Hematopoietic multipotent progenitor cell treated with erythropoietin and hydrocortisone succinate and interleukin-3 and kit ligand, for 15 days (in vitro differentiated cells): ENCODE results near the gene GLYR1.

Experiments used
- DNase-seq: peaks from one replicate; pipeline ENCODE4 v3.0.0-alpha.2; 2015; ENCODE audit warnings: low spot score

The GLYR1 gene

DNA sequence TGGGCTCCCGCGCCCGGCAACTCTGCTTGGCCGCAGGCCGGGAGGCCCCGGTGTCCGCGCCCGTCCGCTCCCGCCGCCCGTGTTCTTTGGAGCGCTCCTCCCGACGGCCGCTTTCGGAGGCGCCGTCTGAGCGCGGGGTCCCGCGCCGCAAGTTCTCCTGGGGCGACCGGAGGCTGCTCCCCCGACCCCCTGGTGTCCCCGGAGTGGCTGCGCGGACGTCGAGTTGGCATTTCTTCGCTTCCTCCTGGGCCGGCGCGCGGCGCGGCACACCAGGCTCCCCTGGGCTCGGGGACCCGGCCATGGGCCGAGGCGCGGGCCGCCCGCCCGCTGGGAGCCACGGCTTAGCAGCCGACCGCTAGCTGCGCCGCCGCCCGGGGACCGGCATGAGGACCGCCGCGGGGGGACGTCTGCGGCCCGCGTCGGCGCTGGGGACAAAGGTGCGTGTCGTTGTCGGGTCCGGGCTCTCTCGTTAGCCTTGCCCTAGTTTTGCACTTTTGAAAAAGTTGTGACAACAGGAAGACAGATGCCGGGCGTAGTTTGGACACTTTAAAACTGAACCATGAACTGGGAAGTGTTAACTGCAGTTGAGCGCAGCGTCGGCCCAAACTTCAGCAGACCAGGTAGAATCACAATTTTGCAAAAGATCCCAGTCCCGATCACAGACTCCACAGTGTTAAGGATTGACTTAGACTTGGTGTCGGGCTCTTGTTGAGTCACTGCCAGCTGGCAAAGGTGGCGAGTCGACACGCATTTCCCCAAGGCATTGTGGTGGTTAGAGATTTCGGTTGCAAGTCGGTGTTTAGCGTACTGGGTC, 893 bp upstream of the GLYR1 start:
- peak; percentile 72 for DNase-seq

DNA sequence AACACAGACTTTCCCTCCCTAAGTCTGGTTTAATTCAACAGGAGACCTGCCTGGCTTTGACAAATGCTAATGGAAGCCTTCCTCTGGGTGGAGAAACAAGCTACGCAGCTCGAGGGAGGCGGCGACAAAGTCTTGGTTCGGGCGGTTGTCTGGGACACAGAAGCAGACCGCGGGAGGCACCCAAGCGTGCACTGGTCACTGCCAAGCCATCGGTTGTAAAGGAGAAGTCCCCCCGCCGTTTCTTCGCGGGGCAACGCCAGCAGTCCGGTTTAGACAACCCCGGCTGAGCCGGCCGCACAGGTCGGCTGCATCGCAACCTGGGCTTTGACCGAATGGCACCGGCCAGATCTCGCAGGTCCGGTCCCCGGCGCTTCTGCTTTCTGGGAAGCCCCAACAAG, 586 bp downstream of the GLYR1 start:
- DNase-seq, result peak; percentile 59

DNA sequence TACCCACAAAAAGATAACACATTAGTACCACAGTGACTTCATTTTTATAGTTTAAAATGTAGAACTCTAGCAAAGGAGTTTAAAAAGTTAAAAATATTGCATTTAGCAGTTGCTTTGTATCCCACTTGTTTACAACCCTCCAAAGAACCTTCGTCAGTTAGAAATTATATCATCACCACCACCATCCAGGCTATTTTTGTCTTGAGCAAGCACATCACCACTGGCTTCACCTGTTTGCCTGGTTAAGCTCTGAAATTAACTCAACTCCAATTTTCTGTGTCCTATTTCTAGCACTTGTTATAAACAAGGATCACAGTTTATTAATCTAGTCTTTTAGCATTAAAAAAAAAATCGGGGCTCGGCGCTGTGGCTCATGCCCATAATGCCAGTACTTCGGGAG, 6.1 kb downstream of the GLYR1 start:
- DNase-seq, result no peak

DNA sequence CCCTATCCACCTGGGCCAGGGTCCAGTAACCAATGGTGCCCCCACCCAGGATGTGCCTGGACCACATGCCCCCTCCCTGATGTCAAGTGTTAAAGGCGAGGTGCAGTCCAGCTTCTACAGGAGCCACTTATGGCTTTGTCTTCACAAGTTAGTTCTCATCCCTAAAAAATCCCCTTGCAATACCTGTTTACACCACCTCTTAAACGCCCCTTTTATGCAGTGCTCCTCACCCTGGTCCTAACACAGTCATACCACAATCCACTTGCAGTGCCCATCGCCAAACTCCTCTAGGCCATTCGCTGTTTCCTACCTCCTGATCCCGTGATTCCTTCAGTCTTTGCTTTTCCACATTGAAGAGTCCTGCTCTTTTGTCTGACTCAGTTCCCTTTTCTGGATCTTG, 7.1 kb downstream of the GLYR1 start:
- DNase-seq, result no peak

DNA sequence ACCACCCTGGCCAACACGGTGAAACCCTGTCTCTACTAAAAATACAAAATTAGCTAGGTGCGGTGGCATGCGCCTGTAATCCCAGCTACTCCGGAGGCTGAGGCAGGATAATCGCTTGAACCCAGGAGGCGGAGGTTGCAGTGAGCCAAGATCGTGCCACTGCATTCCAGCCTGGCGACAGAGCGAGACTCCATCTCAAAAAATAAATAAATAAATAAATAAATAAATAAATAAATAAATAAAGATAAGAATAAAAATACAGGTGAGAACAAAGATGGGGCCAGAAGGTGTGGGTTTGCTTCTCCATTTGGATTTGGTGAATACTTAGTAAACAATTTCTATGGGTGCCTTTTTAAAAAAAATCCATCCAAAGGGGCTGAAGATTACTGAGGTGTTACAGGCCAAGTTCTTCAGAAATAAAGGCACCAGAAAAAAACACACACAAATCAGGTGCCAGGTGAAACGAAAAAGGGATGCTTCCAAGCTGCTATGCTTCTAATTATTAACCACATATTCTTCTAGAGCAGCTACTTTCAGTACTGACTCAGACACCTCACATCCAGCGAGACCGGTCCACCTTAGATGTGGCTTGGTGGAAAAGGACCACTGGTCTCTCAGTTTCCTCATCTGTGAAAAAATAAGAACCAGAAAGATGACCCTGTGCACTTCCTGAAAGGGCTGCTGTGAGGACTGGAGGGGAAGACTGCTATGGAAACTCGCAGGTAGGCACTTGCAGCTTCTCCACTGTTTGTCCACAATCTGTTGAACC, 9.2 kb downstream of the GLYR1 start:
- DNase-seq, result no peak

DNA sequence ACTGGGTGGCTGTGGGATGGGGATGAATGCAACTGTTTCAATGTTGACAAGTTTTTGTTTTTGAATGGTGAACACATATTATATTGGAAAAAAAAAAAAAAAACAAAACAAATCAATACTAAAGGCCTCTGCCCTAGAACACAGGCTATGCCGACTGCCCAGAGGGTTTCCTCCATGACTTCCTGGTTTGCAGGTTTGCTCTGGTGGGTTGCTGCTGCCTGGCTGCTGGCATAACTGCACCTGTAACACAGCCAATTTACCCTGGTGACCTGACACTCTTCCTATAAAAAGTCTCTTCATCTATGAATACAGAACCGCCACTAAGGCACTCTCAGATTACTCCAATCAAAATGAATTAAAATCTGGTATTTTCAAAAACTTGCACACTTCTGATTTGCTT, 10.4 kb downstream of the GLYR1 start:
- DNase-seq, result no peak

DNA sequence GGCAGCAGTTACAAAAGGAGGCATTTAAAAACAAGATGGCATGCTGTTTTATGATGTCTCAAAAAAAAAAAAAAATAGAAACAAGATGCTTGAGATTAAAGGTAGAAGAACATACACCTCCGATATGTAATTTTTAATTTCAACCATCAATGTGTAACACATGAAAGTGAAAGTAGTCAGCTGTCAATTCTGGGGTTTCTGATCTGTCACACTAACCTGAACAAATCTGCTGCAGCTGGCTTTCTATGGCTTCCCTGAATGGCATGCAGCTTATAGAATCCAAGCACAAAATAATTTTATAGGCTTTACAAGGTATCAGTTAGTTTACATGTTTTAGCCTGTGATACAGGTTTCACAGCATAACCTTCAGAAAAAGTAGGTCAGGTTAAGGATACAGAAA, 13.5 kb downstream of the GLYR1 start:
- DNase-seq, result peak; percentile 45

DNA sequence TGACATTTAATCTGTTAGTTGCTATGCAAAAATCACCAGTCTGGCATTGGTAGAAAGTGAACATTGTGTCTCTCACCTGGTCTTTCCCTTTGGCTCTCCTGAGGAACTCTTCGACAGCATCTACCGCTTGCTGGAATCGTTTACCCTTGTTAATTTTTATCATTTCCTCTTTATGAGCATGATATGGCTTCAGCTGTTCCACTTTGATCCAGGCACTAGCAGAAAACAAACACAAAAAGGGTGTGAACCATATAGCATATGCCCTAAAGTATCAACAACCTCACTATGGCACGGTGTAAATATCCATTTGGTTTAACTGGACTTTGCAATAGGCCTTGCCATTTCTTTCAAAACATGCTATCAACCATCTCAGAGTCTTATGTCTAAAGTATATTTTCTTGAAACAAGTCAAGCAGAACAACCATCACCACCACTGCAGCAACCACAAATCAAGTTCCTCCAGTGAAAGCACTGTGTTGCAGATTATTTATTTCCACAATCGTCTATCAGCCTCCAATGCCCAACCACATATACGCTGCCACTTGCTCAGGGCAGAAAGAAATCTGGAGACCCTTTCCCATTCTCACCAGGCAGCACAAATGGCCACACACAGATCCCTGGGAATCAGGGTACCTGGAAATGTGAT, 14.3 kb downstream of the GLYR1 start:
- no peak for DNase-seq

DNA sequence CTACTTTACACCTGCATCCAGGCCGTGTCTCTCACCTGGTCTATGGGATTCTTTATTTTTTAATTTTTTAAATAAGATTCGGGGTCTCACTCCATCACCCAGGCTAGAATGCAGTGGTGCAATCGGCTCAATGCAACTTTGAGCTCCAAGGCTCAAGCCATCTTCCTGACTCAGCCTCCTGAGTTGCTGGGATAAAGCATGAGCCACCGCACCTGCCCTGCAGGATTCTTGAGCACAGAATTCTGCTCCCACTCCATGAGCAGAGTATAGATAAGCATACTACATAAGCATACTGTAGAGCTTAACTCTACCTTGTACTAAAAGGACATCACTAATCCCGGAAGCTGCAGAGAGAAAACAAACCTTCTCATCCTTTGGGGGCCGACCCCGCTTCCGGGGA, 15.5 kb downstream of the GLYR1 start:
- DNase-seq, result no peak

DNA sequence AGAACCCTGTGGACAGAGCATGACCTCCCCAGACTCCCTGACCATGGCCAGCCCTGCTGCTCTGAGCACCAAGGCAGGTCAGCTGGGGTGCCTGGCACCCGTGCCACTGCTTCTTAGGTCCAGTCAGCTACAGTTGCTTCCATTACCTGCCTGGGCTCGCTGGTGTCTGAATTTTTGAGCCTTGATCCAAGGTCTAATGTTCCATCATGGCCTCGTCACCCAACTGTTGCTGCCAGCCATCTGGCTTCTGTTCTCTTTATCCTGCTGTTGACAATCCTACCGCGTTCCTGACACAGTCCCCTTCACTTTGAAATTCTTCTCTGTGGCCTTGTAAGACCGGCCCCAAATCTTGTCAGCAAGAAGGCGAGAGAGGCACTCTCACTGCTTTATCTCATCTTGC, 16.7 kb downstream of the GLYR1 start:
- DNase-seq, result no peak

DNA sequence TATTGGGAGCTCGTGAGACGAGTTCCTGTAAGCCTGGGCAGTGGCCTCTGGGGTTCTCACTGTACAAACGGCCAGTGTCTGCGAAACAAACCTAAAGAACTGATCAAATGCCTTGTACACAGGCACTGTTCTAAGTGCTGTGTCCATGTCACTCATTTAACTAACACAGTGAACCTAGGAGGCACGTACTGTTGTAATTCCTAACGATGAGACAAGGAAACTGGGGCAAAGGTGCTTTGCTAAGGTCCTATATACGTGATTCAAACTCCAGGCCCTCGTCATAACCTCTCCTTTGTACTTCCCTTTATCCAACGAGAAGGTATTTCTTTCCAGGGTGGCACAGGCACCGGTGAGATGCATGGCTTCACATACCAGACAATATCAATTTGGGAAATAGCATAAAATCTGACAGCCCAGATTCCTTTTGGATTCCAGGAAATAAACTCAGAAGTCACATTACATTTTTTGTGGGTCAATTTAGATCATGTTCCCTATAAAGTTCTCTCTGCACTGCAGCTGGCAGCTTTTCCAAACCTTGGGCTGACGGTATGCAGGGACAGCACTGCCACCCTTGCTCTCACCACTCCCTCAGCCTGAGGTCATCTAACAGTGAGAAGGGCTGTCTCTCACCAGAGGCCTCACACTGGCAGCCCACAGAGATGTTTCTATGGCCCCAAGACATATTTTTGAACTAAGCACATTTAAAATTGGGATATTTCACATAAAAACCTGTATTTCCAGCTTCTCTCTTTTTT, 18.3 kb downstream of the GLYR1 start:
- DNase-seq, result no peak

DNA sequence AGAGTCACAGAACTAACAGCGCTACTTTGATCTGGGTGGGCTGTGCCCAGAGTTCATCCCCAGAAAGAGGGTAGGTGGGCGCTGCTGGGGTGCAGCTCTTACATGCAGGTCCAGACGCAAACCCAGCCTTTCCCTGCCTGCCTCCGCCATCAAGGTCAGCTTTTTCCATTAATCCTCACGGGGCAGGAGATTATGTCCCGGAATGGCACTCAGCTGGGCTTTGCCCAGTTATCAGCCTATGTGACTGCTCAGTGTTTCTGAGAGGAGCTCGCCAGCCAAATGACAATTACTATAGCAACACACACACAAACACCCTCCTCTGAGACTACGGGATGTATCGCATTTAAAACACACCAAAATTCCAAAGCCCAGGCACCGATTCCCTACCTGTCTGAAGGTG, 20.1 kb downstream of the GLYR1 start:
- DNase-seq, result peak; percentile 38

DNA sequence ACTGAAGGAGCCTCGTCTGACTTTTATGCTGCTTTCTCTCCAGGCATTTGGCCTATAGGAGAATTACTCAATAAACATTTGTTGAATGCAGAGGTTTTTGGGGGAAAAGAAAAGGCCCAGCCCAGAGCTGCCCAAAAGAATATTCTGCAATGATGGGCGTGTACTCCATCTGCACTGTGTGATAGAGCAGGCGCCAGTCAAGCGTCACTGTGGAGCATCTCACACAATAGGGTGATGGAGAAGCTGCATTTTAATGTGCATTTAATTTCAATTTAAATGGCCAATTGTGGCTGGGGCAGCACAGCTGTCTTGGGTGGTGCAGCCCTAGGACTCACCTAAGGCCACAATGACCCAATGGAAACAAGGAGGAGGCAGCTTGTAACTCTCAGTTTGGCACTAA, 20.6 kb downstream of the GLYR1 start:
- DNase-seq, result peak; percentile 84

DNA sequence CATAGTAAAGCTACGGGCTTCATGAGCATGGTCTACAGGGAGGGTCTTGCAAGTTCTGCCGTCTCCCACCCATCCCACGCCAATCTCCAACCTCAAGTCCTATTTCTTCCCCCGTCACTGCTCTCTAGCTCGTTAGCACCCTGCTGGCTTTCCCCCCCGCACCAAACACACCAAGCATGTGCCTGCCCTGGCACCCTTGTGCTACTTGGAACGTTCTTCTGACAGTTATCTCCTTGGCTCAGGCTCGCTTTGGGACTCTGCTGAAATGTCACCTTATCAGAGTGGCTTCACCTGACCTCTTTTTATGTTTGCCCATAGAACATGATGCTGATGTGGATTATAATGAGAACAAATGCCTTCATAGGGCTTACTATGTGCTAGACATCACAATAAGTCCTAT, 21.9 kb downstream of the GLYR1 start:
- DNase-seq, result peak; percentile 90

DNA sequence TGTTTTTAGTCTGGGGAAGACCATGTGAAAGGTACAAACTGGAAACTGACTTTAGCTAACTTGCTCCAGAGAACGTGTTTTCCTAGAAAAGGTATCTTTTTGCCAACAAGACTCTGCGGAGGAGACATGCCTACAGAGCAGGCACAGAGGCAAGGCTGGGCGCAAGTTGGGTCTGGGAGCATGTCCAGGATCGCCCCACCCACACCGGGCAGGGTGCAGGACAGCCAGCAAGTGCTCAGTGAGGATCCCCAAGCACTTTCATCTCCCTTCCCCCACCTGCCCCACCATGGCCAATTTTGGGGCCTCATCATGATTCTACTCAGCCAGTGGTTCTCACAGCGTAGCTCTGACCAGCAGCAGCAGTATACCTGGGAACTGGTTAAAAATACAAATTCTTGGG, 26.4 kb downstream of the GLYR1 start:
- no peak for DNase-seq

DNA sequence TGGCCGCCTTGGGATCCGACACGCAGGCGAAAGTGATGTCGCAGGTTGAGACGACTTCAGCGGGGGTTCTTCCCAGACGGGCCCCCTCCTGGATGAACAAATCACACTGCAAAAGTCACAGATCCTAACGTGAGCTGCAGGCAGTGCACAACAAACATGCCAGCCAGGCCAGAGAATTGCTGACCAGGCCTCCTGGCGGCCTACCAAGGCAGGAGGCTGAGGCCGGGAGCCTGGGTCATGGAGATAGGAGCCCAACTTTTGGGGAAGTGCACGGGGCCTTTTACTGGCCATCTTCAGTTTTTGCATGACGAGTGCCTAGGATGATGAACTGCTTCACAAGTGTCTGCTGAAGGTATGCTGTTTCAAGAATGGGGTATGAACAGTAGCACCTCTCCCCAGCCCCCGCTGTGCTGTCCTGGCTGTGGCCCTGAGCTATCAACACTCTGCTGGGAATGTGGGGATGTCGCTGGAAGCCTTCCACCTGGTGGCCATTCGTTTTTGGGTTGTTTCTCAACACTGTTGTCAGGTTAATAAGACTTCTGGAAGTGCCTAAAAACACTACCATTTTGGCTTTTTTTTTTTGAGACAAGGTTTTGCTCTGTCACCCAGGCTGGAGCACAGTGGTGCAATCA, 32.4 kb downstream of the GLYR1 start:
- no peak for DNase-seq

DNA sequence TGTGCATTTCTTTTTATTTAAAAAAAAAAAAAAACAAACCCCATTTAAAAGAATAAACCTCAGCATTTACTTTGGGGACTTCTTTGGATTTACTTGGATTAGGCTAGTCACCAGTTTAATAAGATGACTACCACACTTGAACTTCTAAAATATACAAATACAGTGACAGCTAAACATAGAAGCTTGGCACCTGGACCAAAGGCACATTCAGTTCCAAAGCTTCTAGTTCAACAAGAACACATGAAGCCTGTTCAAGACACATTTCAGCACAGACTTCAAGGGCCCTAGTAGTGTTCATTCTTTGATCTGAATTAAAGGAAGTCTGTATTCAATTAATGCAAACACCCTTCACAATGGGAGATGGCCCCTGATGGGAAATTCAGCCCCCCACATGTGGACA, 33.0 kb downstream of the GLYR1 start:
- DNase-seq, result no peak

DNA sequence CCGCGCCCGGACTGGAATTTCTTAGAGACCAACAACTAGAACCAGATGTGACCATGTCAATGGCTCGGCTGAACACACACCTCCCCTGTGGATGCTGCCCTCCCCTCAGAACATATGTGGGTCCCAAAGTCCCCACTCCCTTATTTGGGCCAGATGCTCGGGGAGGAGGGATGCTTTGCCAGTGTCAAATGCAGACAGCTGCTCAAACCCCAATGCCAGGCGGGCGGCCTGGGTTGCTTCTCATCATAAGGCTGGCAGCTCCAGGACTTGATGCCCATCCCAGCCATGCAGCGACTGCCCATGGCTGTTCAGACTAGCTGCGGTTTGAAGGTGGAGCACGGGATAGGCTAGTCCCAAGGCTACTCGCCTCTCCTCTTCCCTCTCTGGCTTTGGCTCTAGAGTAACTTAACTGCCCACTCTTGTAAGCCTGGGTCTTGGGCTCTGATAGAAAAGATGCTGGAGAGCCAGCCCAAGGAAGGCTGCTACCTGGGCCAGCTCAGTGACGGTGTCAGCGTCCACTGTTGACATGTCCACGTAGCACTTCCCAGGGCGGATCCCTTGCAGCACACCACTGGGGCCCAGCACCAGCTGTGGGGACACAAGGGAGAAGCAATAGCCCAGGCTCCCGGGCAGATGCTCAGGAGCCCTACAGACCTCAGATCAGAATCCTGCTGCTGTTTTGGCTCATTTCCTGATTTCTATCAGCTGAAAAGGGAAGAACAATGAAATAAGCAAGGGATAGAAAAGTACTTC, 33.7 kb downstream of the GLYR1 start:
- DNase-seq, result no peak

DNA sequence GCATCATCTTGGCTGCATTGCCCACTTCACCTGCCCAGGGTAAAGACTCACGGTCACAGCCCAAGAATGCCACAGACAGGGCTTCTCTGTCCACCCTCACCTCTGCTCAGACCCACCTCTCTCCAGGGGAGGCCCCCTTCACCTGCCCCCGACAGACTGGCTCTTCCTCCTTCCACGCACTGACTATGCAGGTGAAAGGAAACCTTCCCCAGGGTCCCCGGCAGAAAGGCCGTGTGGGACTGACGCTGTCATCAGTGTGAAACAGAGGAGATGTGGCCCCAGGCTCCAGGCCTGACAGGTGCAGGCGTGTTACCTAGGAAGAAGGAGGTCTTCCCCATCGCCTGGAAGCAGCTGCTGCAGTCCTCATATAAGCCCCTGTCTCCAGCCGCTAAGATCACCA, 35.3 kb downstream of the GLYR1 start:
- no peak for DNase-seq

DNA sequence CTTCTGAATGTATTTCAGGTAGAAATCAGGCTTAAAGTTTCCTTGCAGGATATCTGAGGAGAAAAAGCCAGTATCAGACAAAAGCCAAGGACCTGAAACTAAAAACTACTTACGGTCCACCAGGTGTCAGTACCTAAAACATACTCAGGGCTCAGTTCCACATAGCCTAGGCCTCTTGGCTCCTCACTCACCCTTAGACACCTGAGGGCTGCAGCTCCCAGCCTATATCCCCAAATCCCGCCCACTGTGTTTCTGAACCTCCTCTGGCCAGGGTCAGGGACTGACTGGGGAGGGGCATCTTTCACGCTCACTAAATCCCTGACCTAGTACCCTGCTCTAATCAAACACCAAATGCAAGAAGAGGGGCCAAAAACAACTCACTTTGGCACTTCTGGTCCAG, 35.8 kb downstream of the GLYR1 start:
- DNase-seq, result no peak

DNA sequence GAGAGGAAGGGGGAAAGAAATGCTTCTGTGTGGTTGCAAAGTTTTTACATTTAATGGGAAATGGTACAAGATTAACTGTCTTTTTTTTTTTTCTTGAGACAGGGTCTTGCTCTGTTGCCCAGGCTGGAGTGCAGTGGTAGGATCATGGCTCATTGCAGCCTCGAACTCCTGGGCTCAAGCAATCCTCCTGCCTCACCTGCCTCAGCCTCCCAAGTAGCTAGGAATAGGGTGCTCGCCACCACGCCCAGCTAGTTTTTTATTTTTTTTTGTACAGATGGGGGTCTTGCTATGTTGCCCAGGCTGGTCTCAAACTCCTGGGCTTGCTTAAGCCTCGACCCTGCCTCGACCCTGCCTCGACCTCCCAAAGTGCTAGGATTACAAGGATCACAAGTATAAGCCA, 40.8 kb downstream of the GLYR1 start:
- DNase-seq, result no peak
